IgD-negative memory B cell (primary cell): ENCODE data around the gene HSPB9. TPM values are rescaled to one million over a fixed set of nuclear protein-coding genes. Genes with fewer than 3 reads are reported as not detected.
A peak's percentile ranks its signal among the peaks of the same experiment; 100 is the strongest.

ENCODE experiments used
- H3K27ac Mint-ChIP-seq, 3 donors: one replicate each; pipeline ENCODE4 v1.8.0; 2020 to 2022; ENCODE audit warnings: mild to moderate bottlenecking in 3 of 3, mixed read lengths in 3 of 3, moderate library complexity in 1 of 3
- H3K27me3 Mint-ChIP-seq: one replicate; pipeline ENCODE4 v1.8.0; 2021; ENCODE audit warnings: mixed read lengths
- H3K36me3 Mint-ChIP-seq: one replicate; pipeline ENCODE4 v1.8.0; 2020; ENCODE audit warnings: mild to moderate bottlenecking, mixed read lengths
- H3K4me1 Mint-ChIP-seq, 3 donors: one replicate each; pipeline ENCODE4 v1.8.0; 2020 to 2022; ENCODE audit warnings: mixed read lengths in 3 of 3, mild to moderate bottlenecking in 1 of 3
- H3K4me3 Mint-ChIP-seq, 4 donors: one replicate each; pipeline ENCODE4 v1.8.0; 2020 to 2022; ENCODE audit warnings: mild to moderate bottlenecking in 4 of 4, mixed read lengths in 4 of 4, moderate library complexity in 3 of 4
- H3K9me3 Mint-ChIP-seq, 3 donors: one replicate each; pipeline ENCODE4 v1.8.0; 2020 to 2021; ENCODE audit warnings: mixed read lengths in 3 of 3, mild to moderate bottlenecking in 1 of 3
- polyA plus RNA-seq: library from polyadenylated mRNA; unstranded; fragments of 300-500 nt; fragmentation: Illumina TruSeq; gene quantifications from one replicate; pipeline ENCODE4 v1.2.3, GENCODE V29; 2021

The HSPB9 gene
- polyA plus RNA-seq, 1 donor from 2014 or later, result 0.15 TPM

- peak overlapping the region in 1 of 3 donors; percentile 14 for H3K27ac Mint-ChIP-seq
- H3K27me3 Mint-ChIP-seq, result peaks cover 14% of the 10 kb centered on the region
- no peaks in the 10 kb centered on the region for H3K9me3 Mint-ChIP-seq
- peaks cover 0 to 7% (median 3%) of the 10 kb centered on the region in 3 donors for H3K4me1 Mint-ChIP-seq
- no peak overlapping the region for H3K4me3 Mint-ChIP-seq
- peaks cover 1% of the 10 kb centered on the region for H3K36me3 Mint-ChIP-seq
Observed at GRCh38 chr17:42094375-42095069, 28.1 kb upstream of the HSPB9 start.

GRCh38 chr17:42096360-42097111 is 26.1 kb upstream of the HSPB9 start:
- H3K27me3 Mint-ChIP-seq, result peaks cover 14% of the 10 kb centered on the region
- H3K4me1 Mint-ChIP-seq, result peaks cover 0 to 7% (median 3%) of the 10 kb centered on the region in 3 donors
- no peaks in the 10 kb centered on the region for H3K36me3 Mint-ChIP-seq
- no peak overlapping the region for H3K27ac Mint-ChIP-seq
- H3K4me3 Mint-ChIP-seq, result peak overlapping the region in 1 of 4 donors; percentile 84
- no peaks in the 10 kb centered on the region for H3K9me3 Mint-ChIP-seq

- Mint-ChIP-seq H3K9me3 (no peaks in the 10 kb centered on the region), H3K36me3 (peaks cover 2% of the 10 kb centered on the region), H3K4me1 (peaks cover 0 to 11% (median 5%) of the 10 kb centered on the region in 3 donors), H3K4me3 (peak within 1 kb of the TSS; percentile 62 to 83 (median 74)), H3K27ac (no peak within 1 kb of the TSS), H3K27me3 (peaks cover 11% of the 10 kb centered on the region)
Observed at GRCh38 chr17:42097691-42098631, 24.6 kb upstream of the HSPB9 start, which contains the start of gene ZNF385C. Gene ZNF385C (minus strand): TSS chr17:42098473. CDS start chr17:42063056, 35,417 bp downstream.

- peaks cover 0 to 11% (median 5%) of the 10 kb centered on the region in 3 donors for H3K4me1 Mint-ChIP-seq
Observed at GRCh38 chr17:42098730-42099399, 23.7 kb upstream of the HSPB9 start.

DNA sequence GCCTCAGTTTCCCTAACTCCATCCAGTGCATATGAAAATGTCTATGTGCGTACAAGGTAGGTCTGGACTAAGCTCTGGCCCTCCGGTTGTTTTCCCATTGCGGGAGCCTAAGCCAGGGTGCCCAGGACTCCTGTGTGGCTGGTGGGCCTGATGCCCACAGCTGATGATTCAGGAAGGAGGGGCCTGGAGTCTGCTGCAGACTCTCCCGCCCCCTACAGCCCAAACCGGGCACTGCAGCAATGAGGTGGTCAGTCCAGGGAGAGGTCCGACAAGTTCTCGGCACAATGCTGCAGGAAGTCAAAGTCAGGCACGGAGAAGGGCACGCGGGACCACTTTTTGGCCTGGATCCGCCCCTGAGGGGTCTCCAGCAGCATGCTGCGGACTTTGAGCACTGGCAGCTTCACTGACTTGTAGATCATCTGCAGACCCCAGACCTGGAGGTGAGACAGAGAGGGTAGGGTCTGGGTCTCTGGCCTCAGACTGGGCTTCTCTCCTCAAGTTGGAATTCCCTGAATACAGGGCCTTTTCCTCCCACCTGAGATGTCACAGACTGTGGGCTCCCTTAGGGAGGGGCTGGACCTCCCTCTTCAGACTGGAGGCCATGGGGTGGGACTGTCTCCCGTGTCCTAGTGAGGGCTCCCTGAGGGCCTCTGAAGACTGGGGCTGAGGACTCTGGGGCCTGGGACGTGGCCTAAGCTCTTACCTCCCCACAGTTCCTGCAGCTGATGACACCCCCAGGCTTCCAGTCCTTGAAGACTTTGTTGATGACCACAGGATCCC is 20.9 kb upstream of the HSPB9 start:
- Mint-ChIP-seq H3K27ac (peak overlapping the region in 1 of 3 donors; percentile 85), H3K27me3 (peaks cover 4% of the 10 kb centered on the region), H3K36me3 (peaks cover 9% of the 10 kb centered on the region), H3K4me1 (peaks cover 0 to 11% (median 5%) of the 10 kb centered on the region in 3 donors), H3K9me3 (no peaks in the 10 kb centered on the region), H3K4me3 (peak overlapping the region in 1 of 4 donors; percentile 47)

More at GRCh38 chr17:42098730-42099399, 23.7 kb upstream of the HSPB9 start:
- Mint-ChIP-seq H3K9me3 (no peaks in the 10 kb centered on the region), H3K27ac (no peak overlapping the region), H3K36me3 (peaks cover 2% of the 10 kb centered on the region), H3K27me3 (peaks cover 11% of the 10 kb centered on the region), H3K4me3 (peak overlapping the region in 3 of 4 donors; percentile 46 to 81 (median 73))

GRCh38 chr17:42103221-42103954 is 19.2 kb upstream of the HSPB9 start:
- H3K4me1 Mint-ChIP-seq, result peaks cover 4 to 8% (median 5%) of the 10 kb centered on the region in 3 donors
- no peaks in the 10 kb centered on the region for H3K9me3 Mint-ChIP-seq

GRCh38 chr17:42104264-42104663 is 18.3 kb upstream of the HSPB9 start:
- no peaks in the 10 kb centered on the region for H3K9me3 Mint-ChIP-seq
- peak overlapping the region in 1 of 3 donors; percentile 57 for H3K27ac Mint-ChIP-seq
- H3K4me3 Mint-ChIP-seq, result no peak overlapping the region
- no peaks in the 10 kb centered on the region for H3K27me3 Mint-ChIP-seq
- peaks cover 4 to 8% (median 5%) of the 10 kb centered on the region in 3 donors for H3K4me1 Mint-ChIP-seq
- peaks cover 13% of the 10 kb centered on the region for H3K36me3 Mint-ChIP-seq

More at GRCh38 chr17:42103221-42103954, 19.2 kb upstream of the HSPB9 start:
- H3K27me3 Mint-ChIP-seq, result no peaks in the 10 kb centered on the region
- peaks cover 9% of the 10 kb centered on the region for H3K36me3 Mint-ChIP-seq
- no peak overlapping the region for H3K27ac Mint-ChIP-seq
- H3K4me3 Mint-ChIP-seq, result no peak overlapping the region

DNA sequence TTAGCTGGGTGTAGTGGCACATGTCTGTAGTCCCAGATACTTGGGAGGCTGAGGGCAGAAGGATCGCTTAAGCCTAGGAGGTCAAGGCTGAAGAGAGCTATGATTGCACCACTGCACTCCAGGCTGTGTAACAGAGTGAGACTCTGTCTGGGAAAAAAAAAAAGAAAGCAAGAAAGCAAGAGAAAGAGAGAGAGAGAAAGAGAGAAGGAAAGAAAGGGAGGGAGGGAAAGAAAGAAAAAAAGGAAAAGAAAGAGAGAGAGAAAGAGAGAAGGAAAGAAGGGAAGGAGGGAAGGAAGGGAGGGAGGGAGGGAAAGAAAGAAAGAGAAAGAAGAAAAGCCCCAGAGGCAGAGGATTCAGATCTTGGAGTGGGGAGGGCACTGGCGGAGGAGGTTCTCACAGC is 16.6 kb upstream of the HSPB9 start:
- no peak overlapping the region for H3K4me3 Mint-ChIP-seq

GRCh38 chr17:42107124-42107523 is 15.5 kb upstream of the HSPB9 start:
- Mint-ChIP-seq H3K4me3 (peak overlapping the region in 3 of 4 donors; percentile 57 to 91 (median 80)), H3K9me3 (no peaks in the 10 kb centered on the region), H3K27me3 (no peaks in the 10 kb centered on the region), H3K27ac (no peak overlapping the region), H3K4me1 (peaks cover 8 to 18% (median 14%) of the 10 kb centered on the region in 3 donors), H3K36me3 (peaks cover 16% of the 10 kb centered on the region)

More for the DNA sequence above, 16.6 kb upstream of the HSPB9 start:
- H3K27me3 Mint-ChIP-seq, result no peaks in the 10 kb centered on the region
- H3K9me3 Mint-ChIP-seq, result no peaks in the 10 kb centered on the region
- peaks cover 16% of the 10 kb centered on the region for H3K36me3 Mint-ChIP-seq
- H3K27ac Mint-ChIP-seq, result peak overlapping the region in 1 of 3 donors; percentile 9
- H3K4me1 Mint-ChIP-seq, result peaks cover 4 to 14% (median 9%) of the 10 kb centered on the region in 3 donors

GRCh38 chr17:42107597-42108576 is 14.7 kb upstream of the HSPB9 start:
- peak overlapping the region in 2 of 3 donors; percentile 47 to 67 for H3K27ac Mint-ChIP-seq
- no peaks in the 10 kb centered on the region for H3K27me3 Mint-ChIP-seq
- peak overlapping the region; percentile 57 to 91 (median 80) for H3K4me3 Mint-ChIP-seq
- no peaks in the 10 kb centered on the region for H3K9me3 Mint-ChIP-seq
- H3K36me3 Mint-ChIP-seq, result peaks cover 15% of the 10 kb centered on the region
- H3K4me1 Mint-ChIP-seq, result peaks cover 16 to 19% (median 16%) of the 10 kb centered on the region in 3 donors

DNA sequence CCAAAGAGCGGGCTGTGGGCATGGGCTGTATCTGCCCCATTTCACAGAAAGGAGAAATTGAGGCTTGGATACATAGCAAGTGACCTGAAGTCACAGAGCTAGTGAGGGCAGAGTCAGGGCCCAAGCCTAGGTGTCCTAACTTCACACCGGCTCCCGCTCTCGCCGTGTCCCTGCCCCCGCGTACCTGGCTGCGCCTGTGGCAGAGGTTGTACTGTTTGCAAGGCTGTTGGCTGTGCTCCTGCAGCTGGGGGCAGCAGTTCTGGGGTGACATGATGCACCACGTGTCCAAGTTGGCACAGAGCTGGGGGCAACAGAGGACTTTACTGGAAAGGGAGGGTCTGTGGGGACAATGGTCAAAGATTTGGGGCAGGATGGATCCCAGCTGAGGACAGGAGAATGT is 13.5 kb upstream of the HSPB9 start:
- H3K27me3 Mint-ChIP-seq, result no peaks in the 10 kb centered on the region
- no peaks in the 10 kb centered on the region for H3K9me3 Mint-ChIP-seq
- H3K36me3 Mint-ChIP-seq, result peaks cover 16% of the 10 kb centered on the region
- peak overlapping the region in 1 of 4 donors; percentile 45 for H3K4me3 Mint-ChIP-seq
- peaks cover 16 to 23% (median 16%) of the 10 kb centered on the region in 3 donors for H3K4me1 Mint-ChIP-seq
- peak overlapping the region in 1 of 3 donors; percentile 73 for H3K27ac Mint-ChIP-seq
